H9 (cell line): Measurements from ENCODE around the gene WDR17. TPM values are rescaled to one million over a fixed set of nuclear protein-coding genes. Genes with fewer than 3 reads are reported as not detected.

Source experiments
- DNase-seq: peaks from one replicate; pipeline ENCODE4 v3.0.0-alpha.2; 2017
- H2AFZ ChIP-seq: one replicate; pipeline ENCODE4 v1.6.1; 2013; ENCODE audit warnings: mild to moderate bottlenecking, low read length, control low read depth, moderate library complexity
- H2AK5ac ChIP-seq: 2 replicates; pipeline ENCODE4 v1.6.1; 2013; ENCODE audit warnings: low read length, control low read depth, mixed read lengths; ENCODE audit not compliant: insufficient read length
- H2BK120ac ChIP-seq: one replicate; pipeline ENCODE4 v1.6.1; 2013; ENCODE audit warnings: low read depth, mild to moderate bottlenecking, low read length, control low read depth, inconsistent platforms; ENCODE audit not compliant: poor library complexity, severe bottlenecking
- H2BK12ac ChIP-seq: 2 replicates; pipeline ENCODE4 v1.6.1; 2013; ENCODE audit warnings: low read length, control low read depth, mixed read lengths, low read depth; ENCODE audit not compliant: insufficient read length
- H2BK15ac ChIP-seq: 2 replicates; pipeline ENCODE4 v1.6.1; 2013; ENCODE audit warnings: low read depth, low read length, control low read depth
- H2BK20ac ChIP-seq: one replicate; pipeline ENCODE4 v1.6.1; 2013; ENCODE audit warnings: low read depth, mild to moderate bottlenecking, low read length, control low read depth, inconsistent platforms; ENCODE audit not compliant: poor library complexity, severe bottlenecking
- H2BK5ac ChIP-seq: 2 replicates; pipeline ENCODE4 v1.6.1; 2013; ENCODE audit warnings: low read length, control low read depth, mixed read lengths; ENCODE audit not compliant: insufficient read length
- H3K14ac ChIP-seq: 2 replicates; pipeline ENCODE4 v1.6.1; 2013; ENCODE audit warnings: low read length, control low read depth; ENCODE audit not compliant: insufficient read depth
- H3K18ac ChIP-seq: 2 replicates; pipeline ENCODE4 v1.6.1; 2013; ENCODE audit warnings: low read depth, mild to moderate bottlenecking, mixed read lengths, low read length, control low read depth; ENCODE audit not compliant: insufficient read length
- H3K23ac ChIP-seq: 2 replicates; pipeline ENCODE4 v1.6.1; 2013; ENCODE audit warnings: low read length, control low read depth, mixed read lengths, low read depth; ENCODE audit not compliant: insufficient read length
- H3K23me2 ChIP-seq: 2 replicates; pipeline ENCODE4 v1.6.1; 2013; ENCODE audit warnings: low read depth, mild to moderate bottlenecking, mixed read lengths, low read length, control low read depth; ENCODE audit not compliant: insufficient read length, poor library complexity, severe bottlenecking
- H3K27ac ChIP-seq: 2 replicates; pipeline ENCODE4 v1.5.1; 2013; ENCODE audit warnings: low read length, control low read depth, mixed read lengths, low read depth; ENCODE audit not compliant: insufficient read length
- H3K27me3 ChIP-seq: 2 replicates; pipeline ENCODE4 v1.6.1; 2013; ENCODE audit warnings: low read length, control low read depth, inconsistent platforms; ENCODE audit not compliant: insufficient read depth
- H3K4ac ChIP-seq: 2 replicates; pipeline ENCODE4 v1.6.1; 2013; ENCODE audit warnings: low read depth, mild to moderate bottlenecking, control low read depth, inconsistent platforms, low read length, moderate library complexity
- H3K4me1 ChIP-seq: 2 replicates; pipeline ENCODE4 v1.6.1; 2013; ENCODE audit warnings: low read length, control low read depth, inconsistent platforms; ENCODE audit not compliant: insufficient read depth
- H3K4me2 ChIP-seq: 2 replicates; pipeline ENCODE4 v1.6.1; 2013; ENCODE audit warnings: low read length, control low read depth, mixed read lengths; ENCODE audit not compliant: insufficient read length, insufficient read depth
- H3K56ac ChIP-seq: 2 replicates; pipeline ENCODE4 v1.6.1; 2013; ENCODE audit warnings: low read depth, mild to moderate bottlenecking, mixed read lengths, low read length, control low read depth; ENCODE audit not compliant: insufficient read length
- H3K79me1 ChIP-seq: 2 replicates; pipeline ENCODE4 v1.6.1; 2013; ENCODE audit warnings: low read depth, mild to moderate bottlenecking, moderate library complexity, low read length, control low read depth, inconsistent platforms; ENCODE audit not compliant: insufficient read depth, poor library complexity, severe bottlenecking
- H3K79me2 ChIP-seq: 2 replicates; pipeline ENCODE4 v1.6.1; 2013; ENCODE audit warnings: low read length, control low read depth, inconsistent platforms; ENCODE audit not compliant: insufficient read depth
- H3K9ac ChIP-seq: 2 replicates; pipeline ENCODE4 v1.6.1; 2013; ENCODE audit warnings: low read length, control low read depth, mixed read lengths; ENCODE audit not compliant: insufficient read length; ENCODE audit errors: extremely low read depth
- H3K9me3 ChIP-seq: one replicate; pipeline ENCODE4 v1.6.1; 2013; ENCODE audit warnings: low read depth, low read length, inconsistent platforms; ENCODE audit not compliant: control insufficient read depth
- H3T11ph ChIP-seq: one replicate; pipeline ENCODE4 v1.6.1; 2013; ENCODE audit warnings: mild to moderate bottlenecking, low read length, control low read depth, inconsistent platforms
- H4K20me1 ChIP-seq: one replicate; pipeline ENCODE4 v1.6.1; 2013; ENCODE audit not compliant: control insufficient read depth, insufficient read length, insufficient read depth
- H4K5ac ChIP-seq: 2 replicates; pipeline ENCODE4 v1.6.1; 2013; ENCODE audit warnings: low read depth, mild to moderate bottlenecking, mixed read lengths, low read length, control low read depth; ENCODE audit not compliant: insufficient read length
- H4K8ac ChIP-seq: replicated peaks from 2 replicates; pipeline ENCODE4 v1.6.1; 2013; ENCODE audit warnings: low read length, control low read depth, mixed read lengths, low read depth; ENCODE audit not compliant: insufficient read length
- H4K91ac ChIP-seq: 2 replicates; pipeline ENCODE4 v1.6.1; 2013; ENCODE audit warnings: low read depth, mild to moderate bottlenecking, moderate library complexity, mixed read lengths, low read length, control low read depth; ENCODE audit not compliant: insufficient read length
- H3K27ac Mint-ChIP-seq, 3 experiments: 2 replicates in 2 of 3; 3 replicates in 1 of 3; pipeline ENCODE4 v1.8.0; 2020 to 2021; ENCODE audit warnings: mixed read lengths in 3 of 3, mild to moderate bottlenecking in 1 of 3, moderate library complexity in 1 of 3
- H3K27me3 Mint-ChIP-seq: 2 replicates; pipeline ENCODE4 v1.8.0; 2021; ENCODE audit warnings: low read depth, mild to moderate bottlenecking, moderate library complexity, mixed read lengths
- H3K36me3 Mint-ChIP-seq, 3 experiments: 2 replicates in 2 of 3; 3 replicates in 1 of 3; pipeline ENCODE4 v1.8.0; 2020 to 2021; ENCODE audit warnings: low read depth in 3 of 3, mixed read lengths in 3 of 3; ENCODE audit not compliant: insufficient read depth in 1 of 3
- H3K4me1 Mint-ChIP-seq, 2 experiments: 2 replicates each; pipeline ENCODE4 v1.8.0; 2020; ENCODE audit warnings: mixed read lengths in 2 of 2
- H3K4me3 Mint-ChIP-seq, 2 experiments: 2 replicates in 1 of 2; 3 replicates in 1 of 2; pipeline ENCODE4 v1.8.0; 2020 to 2021; ENCODE audit warnings: mild to moderate bottlenecking in 2 of 2, mixed read lengths in 2 of 2, moderate library complexity in 1 of 2
- H3K9me3 Mint-ChIP-seq, 2 experiments: 2 replicates in 1 of 2; 3 replicates in 1 of 2; pipeline ENCODE4 v1.8.0; 2020; ENCODE audit warnings: mild to moderate bottlenecking in 2 of 2, mixed read lengths in 2 of 2, moderate library complexity in 1 of 2
- CTCF ChIP-seq: fragments of 200-600 bp; sonication (generic); conservative IDR thresholded peaks from 3 replicates; pipeline ENCODE4 v1.8.0; 2021; ENCODE audit warnings: antibody characterized with exemption, mild to moderate bottlenecking
- WGBS: extraction: QIAGEN DNeasy Blood & Tissue Kit; methylation state at CpG from one replicate; pipeline ENCODE4 v1.1.7; 2013; ENCODE audit warnings: missing lambda C conversion rate, low lambda C conversion rate, mixed read lengths; ENCODE audit not compliant: insufficient read length; ENCODE audit errors: extremely low coverage; 5-methylcytosine and 5-hydroxymethylcytosine counted together
- total RNA-seq: library from RNA; stranded (reverse); gene quantifications from 2 replicates; pipeline ENCODE4 v1.2.1, GENCODE V29; 2021

The WDR17 gene
- total RNA-seq, 1 experiment from 2014 or later = 2.6 TPM

- DNase-seq = no peak
Observed at GRCh38 chr4:176209535-176209934, 143.9 kb downstream of the WDR17 start.

More at GRCh38 chr4:176209535-176209934, 143.9 kb downstream of the WDR17 start:
- H3K56ac ChIP-seq = no peak overlapping the region
- H2BK20ac ChIP-seq = no peak overlapping the region
- H3K23ac ChIP-seq = no peak overlapping the region
- H2AK5ac ChIP-seq = no peak overlapping the region
- H3K18ac ChIP-seq = no peak overlapping the region
- H3K79me2 ChIP-seq = no peaks in the 10 kb centered on the region
- no peak overlapping the region for H4K8ac ChIP-seq
- no peak overlapping the region for H3K27ac Mint-ChIP-seq
- H3K27me3 ChIP-seq = no peaks in the 10 kb centered on the region
- no peak overlapping the region for H4K91ac ChIP-seq
- no peak overlapping the region for H2BK12ac ChIP-seq
- H3K36me3 Mint-ChIP-seq = peaks cover 0 to 5% (median 0%) of the 10 kb centered on the region in 3 experiments; a peak in 2 of 7 replicates
- WGBS = no CpG with 5 or more reads among the region's 4 CpGs
- no peaks in the 10 kb centered on the region for H3K9me3 ChIP-seq
- H4K5ac ChIP-seq = no peak overlapping the region
- peaks cover 18 to 20% of the 10 kb centered on the region in 2 experiments for H3K4me1 Mint-ChIP-seq
- H3K27ac ChIP-seq = no peak overlapping the region
- H2BK120ac ChIP-seq = no peak overlapping the region
- H3K14ac ChIP-seq = no peak overlapping the region
- H3K79me1 ChIP-seq = no peaks in the 10 kb centered on the region
- no peaks in the 10 kb centered on the region for H3K4me1 ChIP-seq
- no peak overlapping the region for H2AFZ ChIP-seq
- H3K4me2 ChIP-seq = no peak overlapping the region
- no peak overlapping the region for H3K4me3 Mint-ChIP-seq
- H3K23me2 ChIP-seq = no peaks in the 10 kb centered on the region
- H3K4ac ChIP-seq = no peak overlapping the region
- H3K27me3 Mint-ChIP-seq = no peaks in the 10 kb centered on the region
- H3T11ph ChIP-seq = no peak overlapping the region
- peaks cover 0 to 7% of the 10 kb centered on the region in 2 experiments; a peak in 3 of 5 replicates for H3K9me3 Mint-ChIP-seq
- H3K9ac ChIP-seq = no peak overlapping the region
- TF ChIP-seq CTCF = no peak
- H2BK5ac ChIP-seq = no peak overlapping the region
- no peak overlapping the region for H2BK15ac ChIP-seq
- no peaks in the 10 kb centered on the region for H4K20me1 ChIP-seq
